GM12878 (cell line): ENCODE measurements around the gene DCAF11. TPM values are rescaled to one million over a fixed set of nuclear protein-coding genes. Genes with fewer than 3 reads are reported as not detected.

Source experiments
- BACH1 ChIP-seq: fragments of 450-650 bp; IDR thresholded peaks from 2 replicates; pipeline ENCODE4 v1.6.1; 2017; ENCODE audit warnings: mild to moderate bottlenecking, borderline replicate concordance
- CBFB ChIP-seq: IDR thresholded peaks from 2 replicates; pipeline ENCODE4 v1.6.1; 2016; ENCODE audit warnings: antibody characterized with exemption, low read depth
- JUNB ChIP-seq: IDR thresholded peaks from 2 replicates; pipeline ENCODE4 v1.6.1; 2016; ENCODE audit warnings: antibody characterized with exemption, mild to moderate bottlenecking
- LARP7 ChIP-seq: fragments of 450-650 bp; IDR thresholded peaks from 2 replicates; pipeline ENCODE4 v1.6.1; 2017; ENCODE audit warnings: mild to moderate bottlenecking
- MTA2 ChIP-seq: fragments of 450-650 bp; IDR thresholded peaks from 2 replicates; pipeline ENCODE4 v1.6.1; 2016; ENCODE audit warnings: low read depth, mild to moderate bottlenecking, moderate library complexity
- MYB ChIP-seq: fragments of 150-350 bp; IDR thresholded peaks from 2 replicates; pipeline ENCODE4 v1.6.1; 2014; ENCODE audit warnings: mild to moderate bottlenecking, low read depth, low read length, borderline replicate concordance
- NBN ChIP-seq: fragments of 450-650 bp; IDR thresholded peaks from 2 replicates; pipeline ENCODE4 v1.6.1; 2016
- NR2C1 ChIP-seq: fragments of 450-650 bp; IDR thresholded peaks from 2 replicates; pipeline ENCODE4 v1.6.1; 2017; ENCODE audit warnings: antibody characterized with exemption, mild to moderate bottlenecking, moderate library complexity
- NR2F1 ChIP-seq: fragments of 450-650 bp; conservative IDR thresholded peaks from 2 replicates; pipeline ENCODE4 v1.6.1; 2017; ENCODE audit warnings: mild to moderate bottlenecking
- PAX5 ChIP-seq: IDR thresholded peaks from 2 replicates; pipeline ENCODE4 v1.6.1; 2011; ENCODE audit warnings: low read depth, low read length, borderline replicate concordance
- RB1 ChIP-seq: fragments of 450-650 bp; formaldehyde crosslinking; IDR thresholded peaks from 2 replicates; pipeline ENCODE4 v1.6.1; 2017; ENCODE audit warnings: mild to moderate bottlenecking, borderline replicate concordance
- SMC3 ChIP-seq: IDR thresholded peaks from 2 replicates; pipeline ENCODE4 v1.6.1; 2011; ENCODE audit warnings: low read length, improper control_type of control experiment, borderline replicate concordance
- SREBF1 ChIP-seq: IDR thresholded peaks from 2 replicates; pipeline ENCODE4 v1.6.1; 2012; ENCODE audit warnings: mild to moderate bottlenecking, low read length
- SUPT20H ChIP-seq: IDR thresholded peaks from 2 replicates; pipeline ENCODE4 v1.6.1; 2011; ENCODE audit warnings: low read depth, mild to moderate bottlenecking, low read length, moderate library complexity, borderline replicate concordance; ENCODE audit not compliant: control insufficient read depth
- TARDBP ChIP-seq: IDR thresholded peaks from 2 replicates; pipeline ENCODE4 v1.6.1; 2016; ENCODE audit warnings: borderline replicate concordance
- TCF12 ChIP-seq: IDR thresholded peaks from 2 replicates; pipeline ENCODE4 v1.6.1; 2011; ENCODE audit warnings: low read depth, mild to moderate bottlenecking, low read length
- ZNF24 ChIP-seq: fragments of 450-650 bp; IDR thresholded peaks from 2 replicates; pipeline ENCODE4 v1.6.1; 2017; ENCODE audit warnings: antibody characterized with exemption, mild to moderate bottlenecking
- ZNF592 ChIP-seq: fragments of 450-650 bp; IDR thresholded peaks from 2 replicates; pipeline ENCODE4 v1.6.1; 2017; ENCODE audit warnings: mild to moderate bottlenecking, moderate library complexity
- polyA plus RNA-seq, 11 experiments: library from polyadenylated mRNA; depleted of rRNA in 4 of 11; unstranded in 6 of 11; stranded (reverse) in 5 of 11; fragments of >200 nt; fragmentation: Nextera tagmentation in 4 of 11; fragmentation: Illumina TruSeq in 1 of 11; extraction: Ambion mirVana in 4 of 11; extraction: Trizol in 1 of 11; gene quantifications; 1 replicate in 1 of 11; 2 replicates in 10 of 11; pipeline versions ENCODE4 v1.2.1 to v1.2.3, GENCODE V29; 2011 to 2016; ENCODE audit warnings: inconsistent platforms in 2 of 11, missing spikeins in 2 of 11, low read depth in 1 of 11
- total RNA-seq, 4 experiments: library from RNA; depleted of rRNA in 3 of 4; stranded (reverse); fragments of >200 nt in 3 of 4; fragmentation: Illumina TruSeq in 1 of 4; extraction: Trizol in 1 of 4; gene quantifications; 2 replicates each; pipeline versions ENCODE4 v1.2.1 to v1.2.3, GENCODE V29; 2013 to 2021
- TF ChIP-seq, protein P1 (sequence below): IDR thresholded peaks from 2 replicates; pipeline ENCODE4 v1.6.1; 2011; ENCODE audit warnings: borderline replicate concordance, low read depth, mild to moderate bottlenecking, moderate library complexity, mixed read lengths, low read length; ENCODE audit not compliant: insufficient read depth; ENCODE audit errors: extremely low read length
- TF ChIP-seq, protein P2 (sequence below): fragments of 450-650 bp; formaldehyde crosslinking; IDR thresholded peaks from 2 replicates; pipeline ENCODE4 v1.5.0; 2022; ENCODE audit warnings: mild to moderate bottlenecking, missing genetic modification characterization
- TF ChIP-seq, protein P3 (sequence below): fragments of 450-650 bp; IDR thresholded peaks from 2 replicates; pipeline ENCODE4 v1.6.1; 2017; ENCODE audit warnings: borderline replicate concordance

The DCAF11 gene
- total and polyA plus RNA-seq, 10 of the 15 experiments (the other 5 are each of a cell fraction or from before 2014, with no cell fraction given), result 13.4 to 91.2 (median 68.7) TPM

GRCh38 chr14:24095271-24096068, 19.1 kb upstream of the DCAF11 start (continued):
- TF ChIP-seq ZNF592 (no peak), CBFB (peak; percentile 69; the same call in 1 of the 2 replicates), SREBF1 (no peak), LARP7 (peak; percentile 43), MTA2 (no peak), RB1 (no peak), SUPT20H (no peak), ZNF24 (no peak), BACH1 (no peak), NR2C1 (no peak; the same call in 1 of the 2 replicates), TCF12 (no peak), MYB (no peak), PAX5 (peak; percentile 76), NR2F1 (peak; percentile 74; the same call in 1 of the 2 replicates), JUNB (no peak; the same call in 1 of the 2 replicates), NBN (peak; percentile 86), SMC3 (peak; percentile 13; the same call in 1 of the 2 replicates), TARDBP (0 out of 2 replicates have a peak, but pooled peaks have one; percentile 28)
- TF ChIP-seq, protein P1, sequence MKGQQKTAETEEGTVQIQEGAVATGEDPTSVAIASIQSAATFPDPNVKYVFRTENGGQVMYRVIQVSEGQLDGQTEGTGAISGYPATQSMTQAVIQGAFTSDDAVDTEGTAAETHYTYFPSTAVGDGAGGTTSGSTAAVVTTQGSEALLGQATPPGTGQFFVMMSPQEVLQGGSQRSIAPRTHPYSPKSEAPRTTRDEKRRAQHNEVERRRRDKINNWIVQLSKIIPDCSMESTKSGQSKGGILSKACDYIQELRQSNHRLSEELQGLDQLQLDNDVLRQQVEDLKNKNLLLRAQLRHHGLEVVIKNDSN, result peak; percentile 96
- TF ChIP-seq, protein P2, sequence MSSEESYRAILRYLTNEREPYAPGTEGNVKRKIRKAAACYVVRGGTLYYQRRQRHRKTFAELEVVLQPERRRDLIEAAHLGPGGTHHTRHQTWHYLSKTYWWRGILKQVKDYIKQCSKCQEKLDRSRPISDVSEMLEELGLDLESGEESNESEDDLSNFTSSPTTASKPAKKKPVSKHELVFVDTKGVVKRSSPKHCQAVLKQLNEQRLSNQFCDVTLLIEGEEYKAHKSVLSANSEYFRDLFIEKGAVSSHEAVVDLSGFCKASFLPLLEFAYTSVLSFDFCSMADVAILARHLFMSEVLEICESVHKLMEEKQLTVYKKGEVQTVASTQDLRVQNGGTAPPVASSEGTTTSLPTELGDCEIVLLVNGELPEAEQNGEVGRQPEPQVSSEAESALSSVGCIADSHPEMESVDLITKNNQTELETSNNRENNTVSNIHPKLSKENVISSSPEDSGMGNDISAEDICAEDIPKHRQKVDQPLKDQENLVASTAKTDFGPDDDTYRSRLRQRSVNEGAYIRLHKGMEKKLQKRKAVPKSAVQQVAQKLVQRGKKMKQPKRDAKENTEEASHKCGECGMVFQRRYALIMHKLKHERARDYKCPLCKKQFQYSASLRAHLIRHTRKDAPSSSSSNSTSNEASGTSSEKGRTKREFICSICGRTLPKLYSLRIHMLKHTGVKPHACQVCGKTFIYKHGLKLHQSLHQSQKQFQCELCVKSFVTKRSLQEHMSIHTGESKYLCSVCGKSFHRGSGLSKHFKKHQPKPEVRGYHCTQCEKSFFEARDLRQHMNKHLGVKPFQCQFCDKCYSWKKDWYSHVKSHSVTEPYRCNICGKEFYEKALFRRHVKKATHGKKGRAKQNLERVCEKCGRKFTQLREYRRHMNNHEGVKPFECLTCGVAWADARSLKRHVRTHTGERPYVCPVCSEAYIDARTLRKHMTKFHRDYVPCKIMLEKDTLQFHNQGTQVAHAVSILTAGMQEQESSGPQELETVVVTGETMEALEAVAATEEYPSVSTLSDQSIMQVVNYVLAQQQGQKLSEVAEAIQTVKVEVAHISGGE, result peak; percentile 33; the same call in 1 of the 2 replicates
- TF ChIP-seq, protein P3, sequence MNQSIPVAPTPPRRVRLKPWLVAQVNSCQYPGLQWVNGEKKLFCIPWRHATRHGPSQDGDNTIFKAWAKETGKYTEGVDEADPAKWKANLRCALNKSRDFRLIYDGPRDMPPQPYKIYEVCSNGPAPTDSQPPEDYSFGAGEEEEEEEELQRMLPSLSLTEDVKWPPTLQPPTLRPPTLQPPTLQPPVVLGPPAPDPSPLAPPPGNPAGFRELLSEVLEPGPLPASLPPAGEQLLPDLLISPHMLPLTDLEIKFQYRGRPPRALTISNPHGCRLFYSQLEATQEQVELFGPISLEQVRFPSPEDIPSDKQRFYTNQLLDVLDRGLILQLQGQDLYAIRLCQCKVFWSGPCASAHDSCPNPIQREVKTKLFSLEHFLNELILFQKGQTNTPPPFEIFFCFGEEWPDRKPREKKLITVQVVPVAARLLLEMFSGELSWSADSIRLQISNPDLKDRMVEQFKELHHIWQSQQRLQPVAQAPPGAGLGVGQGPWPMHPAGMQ, result no peak
